AG09309 (cell line): Measurements from ENCODE around the gene PRRG2.
A peak's percentile ranks its signal among the peaks of the same experiment; 100 is the strongest.

Source experiments
- DNase-seq: peaks from one replicate; pipeline ENCODE4 v3.0.0-alpha.2; 2010; ENCODE audit warnings: low read depth
- H3K4me3 ChIP-seq: 2 replicates; pipeline ENCODE4 v1.5.1; 2011; ENCODE audit warnings: mild to moderate bottlenecking, low read depth, low read length, moderate library complexity; ENCODE audit not compliant: control insufficient read depth
- TF ChIP-seq, protein P1 (sequence below): IDR thresholded peaks from 2 replicates; pipeline ENCODE4 v1.5.1; 2011; ENCODE audit warnings: mild to moderate bottlenecking, low read depth, low read length, inconsistent platforms; ENCODE audit not compliant: insufficient read depth, control insufficient read depth; ENCODE audit errors: missing control alignments

The PRRG2 gene

DNA sequence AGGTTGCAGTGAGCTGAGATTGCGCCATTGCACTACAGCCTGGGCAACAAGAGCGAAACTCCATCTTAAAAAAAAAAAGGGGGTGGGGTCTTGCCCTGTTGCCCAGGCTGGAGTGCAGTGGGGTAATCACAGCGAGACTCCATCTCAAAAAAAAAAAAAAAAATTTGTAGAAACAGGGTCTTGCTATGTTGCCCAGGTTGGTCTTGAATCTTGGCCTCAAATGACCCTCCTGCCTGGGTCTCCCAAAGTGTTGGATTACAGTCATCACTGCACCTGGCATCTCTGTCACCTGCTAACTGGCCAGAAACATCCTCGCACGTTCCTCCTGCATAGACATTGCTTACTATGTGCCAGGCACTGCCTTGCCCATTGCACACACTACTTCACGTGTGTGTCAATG is 39.2 kb upstream of the PRRG2 start:
- no peak overlapping the region for H3K4me3 ChIP-seq
- TF ChIP-seq, protein P1, sequence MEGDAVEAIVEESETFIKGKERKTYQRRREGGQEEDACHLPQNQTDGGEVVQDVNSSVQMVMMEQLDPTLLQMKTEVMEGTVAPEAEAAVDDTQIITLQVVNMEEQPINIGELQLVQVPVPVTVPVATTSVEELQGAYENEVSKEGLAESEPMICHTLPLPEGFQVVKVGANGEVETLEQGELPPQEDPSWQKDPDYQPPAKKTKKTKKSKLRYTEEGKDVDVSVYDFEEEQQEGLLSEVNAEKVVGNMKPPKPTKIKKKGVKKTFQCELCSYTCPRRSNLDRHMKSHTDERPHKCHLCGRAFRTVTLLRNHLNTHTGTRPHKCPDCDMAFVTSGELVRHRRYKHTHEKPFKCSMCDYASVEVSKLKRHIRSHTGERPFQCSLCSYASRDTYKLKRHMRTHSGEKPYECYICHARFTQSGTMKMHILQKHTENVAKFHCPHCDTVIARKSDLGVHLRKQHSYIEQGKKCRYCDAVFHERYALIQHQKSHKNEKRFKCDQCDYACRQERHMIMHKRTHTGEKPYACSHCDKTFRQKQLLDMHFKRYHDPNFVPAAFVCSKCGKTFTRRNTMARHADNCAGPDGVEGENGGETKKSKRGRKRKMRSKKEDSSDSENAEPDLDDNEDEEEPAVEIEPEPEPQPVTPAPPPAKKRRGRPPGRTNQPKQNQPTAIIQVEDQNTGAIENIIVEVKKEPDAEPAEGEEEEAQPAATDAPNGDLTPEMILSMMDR = no peak
- DNase-seq = no peak

DNA sequence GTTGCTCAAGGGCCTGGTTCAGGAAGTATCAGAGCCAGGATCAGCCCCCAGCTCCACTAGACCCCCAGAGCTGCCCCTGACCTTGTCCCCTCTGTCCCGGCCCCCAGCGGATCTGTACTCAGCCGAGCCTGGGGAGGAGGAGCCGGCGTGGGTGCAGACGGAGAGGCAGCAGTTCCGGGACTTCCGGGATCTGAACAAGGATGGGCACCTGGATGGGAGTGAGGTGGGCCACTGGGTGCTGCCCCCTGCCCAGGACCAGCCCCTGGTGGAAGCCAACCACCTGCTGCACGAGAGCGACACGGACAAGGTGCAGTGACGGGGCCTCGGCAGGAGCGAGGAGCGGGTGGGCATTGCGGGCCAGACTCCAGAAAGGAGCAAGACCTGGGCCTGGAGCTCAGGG is 38.7 kb upstream of the PRRG2 start:
- no peak overlapping the region for H3K4me3 ChIP-seq
- TF ChIP-seq, protein P1 = no peak
- DNase-seq = no peak

DNA sequence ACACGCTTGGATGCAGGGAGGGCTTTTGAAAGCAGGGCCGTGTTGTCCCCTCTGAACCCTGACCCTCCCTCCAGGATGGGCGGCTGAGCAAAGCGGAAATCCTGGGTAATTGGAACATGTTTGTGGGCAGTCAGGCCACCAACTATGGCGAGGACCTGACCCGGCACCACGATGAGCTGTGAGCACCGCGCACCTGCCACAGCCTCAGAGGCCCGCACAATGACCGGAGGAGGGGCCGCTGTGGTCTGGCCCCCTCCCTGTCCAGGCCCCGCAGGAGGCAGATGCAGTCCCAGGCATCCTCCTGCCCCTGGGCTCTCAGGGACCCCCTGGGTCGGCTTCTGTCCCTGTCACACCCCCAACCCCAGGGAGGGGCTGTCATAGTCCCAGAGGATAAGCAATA is 38.1 kb upstream of the PRRG2 start:
- no peak overlapping the region for H3K4me3 ChIP-seq
- TF ChIP-seq, protein P1 = no peak
- no peak for DNase-seq

DNA sequence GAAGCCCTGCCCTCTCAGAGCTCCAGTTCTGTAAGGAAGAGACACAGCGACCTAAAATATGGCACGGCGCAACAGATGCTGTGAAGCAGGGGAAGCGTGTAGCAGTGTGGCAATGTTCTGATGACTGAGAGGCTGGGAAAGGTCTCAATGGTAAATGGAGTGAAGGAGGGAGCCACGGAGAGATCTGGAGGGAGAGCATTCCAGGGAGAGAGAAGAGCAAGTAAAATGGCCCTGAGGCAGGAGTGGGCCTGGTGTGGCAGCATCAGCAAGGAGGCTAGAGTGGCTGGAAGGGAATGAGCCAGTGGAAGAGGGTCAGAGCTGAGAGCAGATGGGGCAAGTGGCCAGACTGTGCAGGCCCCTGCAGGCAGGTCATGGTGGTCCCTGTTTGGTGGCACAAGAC is 37.0 kb upstream of the PRRG2 start:
- no peak for DNase-seq
- no peak overlapping the region for H3K4me3 ChIP-seq
- TF ChIP-seq, protein P1 = no peak

DNA sequence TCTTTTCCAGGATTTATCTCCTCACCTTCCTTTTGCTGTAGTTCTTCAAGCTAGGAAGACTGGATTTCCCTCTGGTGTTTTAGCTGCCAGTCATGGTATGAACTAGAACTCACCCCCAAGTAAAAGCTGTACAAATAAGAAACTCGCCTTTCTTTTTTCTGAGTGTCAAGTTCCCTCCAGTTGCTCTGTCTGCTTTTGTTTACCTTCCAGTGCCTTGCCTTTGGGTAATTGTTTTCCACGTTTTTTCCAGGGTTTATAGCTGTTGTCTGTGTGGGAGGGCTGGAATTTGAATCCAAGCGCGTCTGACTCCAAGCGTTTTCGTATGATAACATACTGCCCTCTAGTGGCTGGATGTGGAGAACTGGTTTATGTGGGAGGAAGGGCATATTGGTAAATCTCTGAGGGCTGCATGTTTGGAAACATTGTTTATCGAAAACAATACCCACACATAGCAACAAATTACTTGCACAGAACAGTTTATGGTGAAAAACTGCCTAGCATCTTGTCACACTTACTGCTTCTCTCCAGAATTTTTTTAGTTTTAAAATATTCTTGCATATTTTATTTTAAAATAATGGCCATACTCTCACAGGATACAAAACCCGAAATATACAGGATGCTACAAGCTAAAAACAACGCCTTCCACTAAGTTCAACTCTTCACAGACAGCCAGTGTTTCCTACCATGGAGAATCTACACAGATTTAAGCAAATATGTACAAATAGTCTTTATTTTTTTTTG is 34.1 kb upstream of the PRRG2 start:
- DNase-seq = peak; percentile 80
- no peak overlapping the region for H3K4me3 ChIP-seq
- TF ChIP-seq, protein P1 = peak; percentile 84

DNA sequence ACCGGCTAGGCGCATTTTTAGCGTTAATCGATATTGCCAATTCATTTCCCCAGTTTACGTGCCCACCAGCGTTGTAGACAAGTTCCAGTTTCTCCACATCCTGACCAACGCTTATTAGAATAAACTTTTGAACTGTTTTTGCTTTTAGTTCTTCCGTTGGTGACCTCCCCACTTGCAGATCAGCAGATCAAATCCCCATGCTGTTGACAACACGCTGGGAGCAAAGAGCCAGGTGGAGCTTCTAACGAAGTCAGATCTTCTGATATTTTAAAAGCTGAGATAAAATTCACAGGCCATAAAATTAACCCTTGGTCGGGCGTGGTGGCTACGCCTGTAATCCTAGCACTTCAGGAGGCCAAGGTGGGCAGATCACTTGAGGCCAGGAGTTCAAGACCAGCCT is 32.1 kb upstream of the PRRG2 start:
- H3K4me3 ChIP-seq = no peak overlapping the region
- DNase-seq = no peak
- TF ChIP-seq, protein P1 = no peak
